Transverse colon (tissue), 4 donors: ENCODE measurements around the gene GID4. TPM values are rescaled to one million over a fixed set of nuclear protein-coding genes. Genes with fewer than 3 reads are reported as not detected.

Source experiments
- DNase-seq: peaks from one replicate; pipeline ENCODE4 v3.0.0-alpha.2; 2019
- H3K27ac ChIP-seq, 4 donors: fragments of 200-600 bp; sonication (generic); 2 replicates each; pipeline ENCODE4 v1.5.1; 2016 to 2018; ENCODE audit warnings: inconsistent platforms in 4 of 4
- H3K27me3 ChIP-seq: fragments of 200-600 bp; sonication (generic); 2 replicates; pipeline ENCODE4 v1.5.1; 2017; ENCODE audit warnings: inconsistent platforms
- H3K36me3 ChIP-seq, 4 donors: fragments of 200-600 bp; sonication (generic); 2 replicates each; pipeline ENCODE4 v1.5.1; 2017 to 2019; ENCODE audit warnings: inconsistent platforms in 4 of 4
- H3K4me1 ChIP-seq, 4 donors: fragments of 200-600 bp; sonication (generic); 2 replicates each; pipeline ENCODE4 v1.5.1; 2017 to 2020; ENCODE audit warnings: inconsistent platforms in 4 of 4
- H3K4me3 ChIP-seq, 4 donors: fragments of 200-600 bp; sonication (generic); 1 replicate in 1 of 4; 2 replicates in 3 of 4; pipeline versions ENCODE4 v1.5.1 to v1.6.1; 2017 to 2019; ENCODE audit warnings: inconsistent platforms in 4 of 4
- H3K9me3 ChIP-seq, 2 donors: fragments of 200-600 bp; sonication (generic); 2 replicates each; pipeline ENCODE4 v1.5.1; 2017 to 2019; ENCODE audit warnings: inconsistent platforms in 2 of 2
- CTCF ChIP-seq, 5 experiments: fragments of 200-600 bp in 3 of 5; fragments of 450-650 bp in 2 of 5; sonication (generic) in 3 of 5; IDR thresholded peaks; 1 replicate in 2 of 5; 2 replicates in 3 of 5; pipeline ENCODE4 v1.5.1; 2016 to 2017; ENCODE audit warnings: antibody characterized with exemption in 5 of 5, inconsistent platforms in 3 of 5, mild to moderate bottlenecking in 2 of 5, moderate library complexity in 1 of 5
- EP300 ChIP-seq: sonication (generic); formaldehyde crosslinking; IDR thresholded peaks from one replicate; pipeline ENCODE4 v1.6.1; 2017; ENCODE audit warnings: antibody characterized with exemption, low read depth
- POLR2A ChIP-seq: fragments of 450-650 bp; IDR thresholded peaks from one replicate; pipeline ENCODE4 v1.6.1; 2016; ENCODE audit warnings: antibody characterized with exemption, mild to moderate bottlenecking, moderate library complexity
- POLR2AphosphoS5 ChIP-seq, 3 donors: sonication (generic); formaldehyde crosslinking; IDR thresholded peaks; one replicate each; pipeline ENCODE4 v1.6.1; 2016; ENCODE audit warnings: antibody characterized with exemption in 3 of 3
- WGBS, 2 donors: methylation state at CpG; one replicate each; pipeline ENCODE4 v1.1.5; 2018; ENCODE audit warnings: low coverage in 1 of 2; 5-methylcytosine and 5-hydroxymethylcytosine counted together
- in situ Hi-C, 4 donors: fragments of 200-750 bp; cut with MboI; loops; one replicate each; pipeline versions ENCODE4 v1.15.0 to v1.15.1; 2017; ENCODE audit warnings: low sequenced_read_pairs in 3 of 4, low pct_ligation_motif_present in 1 of 4, low pct_unique_long_range_greater_than_20kb in 1 of 4
- intact Hi-C: fragments of 100-400 bp; cut with DNase I; formaldehyde crosslinking; loops from one replicate; pipeline ENCODE4 v1.15.1; 2023; ENCODE audit warnings: low total_unique reads
- total RNA-seq, 4 donors: library from RNA; depleted of rRNA; stranded (reverse); fragments of >200 nt; gene quantifications; one replicate each; pipeline ENCODE4 v1.1.0, GENCODE V29; 2016

GID4 gene
- total RNA-seq, 4 donors from 2014 or later, result 7.0 to 39.6 (median 9.4) TPM

- 89% methylated on average over 9 of the region's 9 CpGs; no CpG with 5 or more reads in 1 of the 2 donors for WGBS, 2 donors
- in situ Hi-C loops (no loop called here), intact Hi-C loops (no loop called here)
- Histone ChIP-seq H3K27me3 (no peaks in the 10 kb centered on the region), H3K27ac (no peak overlapping the region), H3K4me3 (no peak overlapping the region), H3K4me1 (no peaks in the 10 kb centered on the region), H3K36me3 (peaks cover 0 to 14% (median 6%) of the 10 kb centered on the region in 4 donors), H3K9me3 (no peaks in the 10 kb centered on the region)
- no peak for TF ChIP-seq POLR2A
- TF ChIP-seq EP300, result no peak
- TF ChIP-seq POLR2AphosphoS5 (IDR thresholded peaks at IDR 0.05), result no peak
- no peak for TF ChIP-seq CTCF (IDR thresholded peaks at IDR 0.05)
- no peak for DNase-seq
Measured at GRCh38 chr17:18101828-18102227, 62.6 kb downstream of the GID4 start.

GRCh38 chr17:18102640-18103039 lies 63.4 kb downstream of the GID4 start:
- peaks cover 0 to 12% (median 4%) of the 10 kb centered on the region in 4 donors for H3K36me3 ChIP-seq
- H3K4me3 ChIP-seq, result no peak overlapping the region
- no peak overlapping the region for H3K27ac ChIP-seq
- intact Hi-C loops, result no loop called here
- no peak for TF ChIP-seq POLR2A
- no peak for TF ChIP-seq POLR2AphosphoS5 (IDR thresholded peaks at IDR 0.05)
- TF ChIP-seq EP300, result no peak
- no peak for TF ChIP-seq CTCF (IDR thresholded peaks at IDR 0.05)
- H3K4me1 ChIP-seq, result no peaks in the 10 kb centered on the region
- H3K9me3 ChIP-seq, result no peaks in the 10 kb centered on the region
- no peak for DNase-seq
- H3K27me3 ChIP-seq, result no peaks in the 10 kb centered on the region
- 84% methylated on average over 3 of the region's 3 CpGs; no CpG with 5 or more reads in 1 of the 2 donors for WGBS, 2 donors
- in situ Hi-C loops, result no loop called here

- Histone ChIP-seq H3K9me3 (no peaks in the 10 kb centered on the region), H3K27me3 (no peaks in the 10 kb centered on the region), H3K4me1 (no peaks in the 10 kb centered on the region), H3K4me3 (no peak overlapping the region), H3K36me3 (no peaks in the 10 kb centered on the region), H3K27ac (no peak overlapping the region)
- intact Hi-C loops, result no loop called here
- TF ChIP-seq EP300 (no peak), POLR2A (no peak), POLR2AphosphoS5 (IDR thresholded peaks at IDR 0.05) (no peak), CTCF (IDR thresholded peaks at IDR 0.05) (no peak)
- 96% methylated on average over 3 of the region's 3 CpGs; no CpG with 5 or more reads in 1 of the 2 donors for WGBS, 2 donors
- no peak for DNase-seq
- in situ Hi-C loops, result no loop called here
Measured at GRCh38 chr17:18105027-18105426, 65.8 kb downstream of the GID4 start.

- H3K36me3 ChIP-seq, result no peaks in the 10 kb centered on the region
- in situ Hi-C loops, result no loop called here
Measured at GRCh38 chr17:18105595-18105994, 66.4 kb downstream of the GID4 start.

More at GRCh38 chr17:18105595-18105994, 66.4 kb downstream of the GID4 start:
- H3K4me1 ChIP-seq, result no peaks in the 10 kb centered on the region
- H3K4me3 ChIP-seq, result no peak overlapping the region
- no peak for TF ChIP-seq CTCF (IDR thresholded peaks at IDR 0.05)
- no peak for TF ChIP-seq EP300
- TF ChIP-seq POLR2A, result no peak
- no peak for TF ChIP-seq POLR2AphosphoS5 (IDR thresholded peaks at IDR 0.05)
- no peak for DNase-seq
- intact Hi-C loops, result no loop called here
- no peaks in the 10 kb centered on the region for H3K9me3 ChIP-seq
- H3K27me3 ChIP-seq, result no peaks in the 10 kb centered on the region
- 79 to 80% methylated on average over 2 to 6 of the region's 6 CpGs for WGBS, 2 donors
- H3K27ac ChIP-seq, result no peak overlapping the region
